ENCODE data around the gene FICD. TPM values are rescaled to one million over a fixed set of nuclear protein-coding genes. Genes with fewer than 3 reads are reported as not detected.

FICD gene
- total RNA-seq, 6 experiments from 2014 or later, result 2.8 to 8.4 (median 5.6) TPM

GRCh38 chr12:108527166-108527496, 12.1 kb downstream of the FICD start:
- intact Hi-C loops (cut with DNase I), result no loop called here
- Histone ChIP-seq H3K4me1 (no peaks in the 10 kb centered on the region), H3K9me3 (no peaks in the 10 kb centered on the region), H3K27me3 (no peaks in the 10 kb centered on the region), H3K27ac (no peak overlapping the region), H3K36me3 (peaks cover 0 to 90% (median 39%) of the 10 kb centered on the region in 4 donors), H3K4me3 (no peak overlapping the region)
- WGBS (ENCODE audit: insufficient coverage, low coverage, low lambda C conversion rate, missing lambda C conversion rate), result 94% methylated on average over 5 of the region's 6 CpGs
- DNase-seq, result no peak
- ATAC-seq, result no peak
- TF ChIP-seq CTCF (IDR thresholded peaks at IDR 0.05), result no peak
- TF ChIP-seq POLR2A (IDR thresholded peaks at IDR 0.05), result no peak

GRCh38 chr12:108530161-108530560, 15.1 kb downstream of the FICD start:
- Histone ChIP-seq H3K9me3 (no peaks in the 10 kb centered on the region), H3K27ac (no peak overlapping the region), H3K27me3 (no peaks in the 10 kb centered on the region), H3K4me1 (no peaks in the 10 kb centered on the region), H3K4me3 (no peak overlapping the region), H3K36me3 (peaks cover 3 to 81% (median 23%) of the 10 kb centered on the region in 4 donors)
- 90% methylated on average over 8 of the region's 9 CpGs for WGBS (ENCODE audit: insufficient coverage, low coverage, low lambda C conversion rate, missing lambda C conversion rate)
- no peak for TF ChIP-seq POLR2A (IDR thresholded peaks at IDR 0.05)
- no peak for TF ChIP-seq CTCF (IDR thresholded peaks at IDR 0.05)
- intact Hi-C loops (cut with DNase I), result no loop called here
- no peak for ATAC-seq
- no peak for DNase-seq

GRCh38 chr12:108531929-108532848, 17.1 kb downstream of the FICD start:
- intact Hi-C loops (cut with DNase I), result no loop called here
- H3K27me3 ChIP-seq, result no peaks in the 10 kb centered on the region
- H3K9me3 ChIP-seq, result no peaks in the 10 kb centered on the region
- H3K36me3 ChIP-seq, result peaks cover 5 to 81% (median 18%) of the 10 kb centered on the region in 4 donors
- WGBS (ENCODE audit: insufficient coverage, low coverage, low lambda C conversion rate, missing lambda C conversion rate), result 96% methylated on average over 8 of the region's 15 CpGs
- H3K4me1 ChIP-seq, result no peaks in the 10 kb centered on the region
- no peak for DNase-seq
- H3K4me3 ChIP-seq, result no peak overlapping the region
- no peak for ATAC-seq
- H3K27ac ChIP-seq, result no peak overlapping the region
- no peak for TF ChIP-seq CTCF (IDR thresholded peaks at IDR 0.05)
- TF ChIP-seq POLR2A (IDR thresholded peaks at IDR 0.05), result no peak

- Histone ChIP-seq H3K27ac (no peak overlapping the region), H3K27me3 (no peaks in the 10 kb centered on the region), H3K36me3 (peaks cover 5 to 40% (median 20%) of the 10 kb centered on the region in 4 donors), H3K9me3 (no peaks in the 10 kb centered on the region), H3K4me3 (no peak overlapping the region), H3K4me1 (no peaks in the 10 kb centered on the region)
- WGBS (ENCODE audit: insufficient coverage, low coverage, low lambda C conversion rate, missing lambda C conversion rate), result 73% methylated on average over 6 of the region's 6 CpGs
- TF ChIP-seq CTCF (IDR thresholded peaks at IDR 0.05) (no peak), POLR2A (IDR thresholded peaks at IDR 0.05) (no peak)
- no peak for ATAC-seq
- intact Hi-C loops (cut with DNase I), result no loop called here
- DNase-seq, result no peak
Observed at GRCh38 chr12:108538146-108538545, 23.1 kb downstream of the FICD start.
